Activated CD8-positive, alpha-beta memory T cell treated with anti-CD3 and anti-CD28 coated beads for 48 hours (primary cell): ENCODE results near the gene OR2F2.

Experiments used
- DNase-seq, 3 experiments: peaks; one replicate each; pipeline ENCODE4 v3.0.0-alpha.2; 2020; ENCODE audit warnings: low read depth in 2 of 3, low spot score in 2 of 3

OR2F2 gene

GRCh38 chr7:143913945-143914615 is 21.0 kb upstream of the OR2F2 start:
- DNase-seq: no peak

- DNase-seq: no peak
These were observed 19.9 kb upstream of the OR2F2 start for GRCh38 chr7:143914938-143915652.

GRCh38 chr7:143924851-143925250 is 10.2 kb upstream of the OR2F2 start:
- DNase-seq: no peak

GRCh38 chr7:143929224-143929920 is 5.7 kb upstream of the OR2F2 start:
- DNase-seq: no peak

- DNase-seq: no peak
These were observed 3.3 kb upstream of the OR2F2 start for GRCh38 chr7:143931739-143932138.

GRCh38 chr7:143936087-143937009 is 1.3 kb downstream of the OR2F2 start:
- no peak for DNase-seq

GRCh38 chr7:143938379-143939243 is 3.6 kb downstream of the OR2F2 start:
- DNase-seq: no peak

- DNase-seq: no peak
These were observed 10.4 kb downstream of the OR2F2 start for GRCh38 chr7:143945423-143945822.

GRCh38 chr7:143947111-143947510 is 12.1 kb downstream of the OR2F2 start:
- no peak for DNase-seq

GRCh38 chr7:143948733-143949132 is 13.7 kb downstream of the OR2F2 start:
- no peak for DNase-seq

- DNase-seq: no peak
These were observed 18.4 kb downstream of the OR2F2 start for GRCh38 chr7:143953421-143953820.

- DNase-seq: no peak
These were observed 19.1 kb downstream of the OR2F2 start for GRCh38 chr7:143954135-143954534.

- no peak for DNase-seq
These were observed 19.5 kb downstream of the OR2F2 start, which contains the start of gene OR2F1 for GRCh38 chr7:143954544-143954943. Gene OR2F1 (plus strand): TSS chr7:143954844. CDS start chr7:143959971, 5,127 bp downstream.

GRCh38 chr7:143958781-143959180 is 23.7 kb downstream of the OR2F2 start:
- DNase-seq: no peak

GRCh38 chr7:143960813-143961610 is 26.0 kb downstream of the OR2F2 start:
- no peak for DNase-seq

- DNase-seq: no peak
These were observed 30.2 kb downstream of the OR2F2 start for GRCh38 chr7:143965280-143965679.

GRCh38 chr7:143967398-143967797 is 32.4 kb downstream of the OR2F2 start:
- DNase-seq: no peak

GRCh38 chr7:143973870-143974416 is 38.9 kb downstream of the OR2F2 start:
- DNase-seq: no peak

- no peak for DNase-seq
These were observed 39.4 kb downstream of the OR2F2 start for GRCh38 chr7:143974459-143974858.
